ENCODE data around the gene BMPER.

- TF ChIP-seq, protein P1, sequence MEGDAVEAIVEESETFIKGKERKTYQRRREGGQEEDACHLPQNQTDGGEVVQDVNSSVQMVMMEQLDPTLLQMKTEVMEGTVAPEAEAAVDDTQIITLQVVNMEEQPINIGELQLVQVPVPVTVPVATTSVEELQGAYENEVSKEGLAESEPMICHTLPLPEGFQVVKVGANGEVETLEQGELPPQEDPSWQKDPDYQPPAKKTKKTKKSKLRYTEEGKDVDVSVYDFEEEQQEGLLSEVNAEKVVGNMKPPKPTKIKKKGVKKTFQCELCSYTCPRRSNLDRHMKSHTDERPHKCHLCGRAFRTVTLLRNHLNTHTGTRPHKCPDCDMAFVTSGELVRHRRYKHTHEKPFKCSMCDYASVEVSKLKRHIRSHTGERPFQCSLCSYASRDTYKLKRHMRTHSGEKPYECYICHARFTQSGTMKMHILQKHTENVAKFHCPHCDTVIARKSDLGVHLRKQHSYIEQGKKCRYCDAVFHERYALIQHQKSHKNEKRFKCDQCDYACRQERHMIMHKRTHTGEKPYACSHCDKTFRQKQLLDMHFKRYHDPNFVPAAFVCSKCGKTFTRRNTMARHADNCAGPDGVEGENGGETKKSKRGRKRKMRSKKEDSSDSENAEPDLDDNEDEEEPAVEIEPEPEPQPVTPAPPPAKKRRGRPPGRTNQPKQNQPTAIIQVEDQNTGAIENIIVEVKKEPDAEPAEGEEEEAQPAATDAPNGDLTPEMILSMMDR (IDR thresholded peaks at IDR 0.05) = no peak
- TF ChIP-seq POLR2A (IDR thresholded peaks at IDR 0.05) (no peak), POLR2AphosphoS5 (IDR thresholded peaks at IDR 0.05) (no peak)
Measured at GRCh38 chr7:34034728-34035127, 129.4 kb downstream of the BMPER start.

Measured in upper lobe of left lung (tissue), 4 donors.